OCI-LY3 (cell line): Measurements from ENCODE around the gene VCL.

ENCODE experiments used
- H2AFZ ChIP-seq: fragments of 200-600, 300-600 bp; shearing (Covaris generic); 2 replicates; pipeline ENCODE4 v1.6.0; 2014; ENCODE audit warnings: antibody characterized with exemption, low read depth, low read length
- H3K27ac ChIP-seq: fragments of 200-600, 300-600 bp; sonication (generic); 2 replicates; pipeline ENCODE4 v1.5.1; 2014; ENCODE audit warnings: mild to moderate bottlenecking, low read length, moderate library complexity, mixed read lengths
- H3K27me3 ChIP-seq: fragments of 200-600, 300-600 bp; sonication (generic); 2 replicates; pipeline ENCODE4 v1.6.1; 2014; ENCODE audit warnings: low read depth, low read length, mixed read lengths
- H3K36me3 ChIP-seq: fragments of 200-600, 300-600 bp; sonication (generic); replicated peaks from 2 replicates; pipeline ENCODE3; 2014; ENCODE audit warnings: low read depth, low read length, mixed read lengths
- H3K4me1 ChIP-seq: fragments of 300-600, 200-600 bp; sonication (generic); 2 replicates; pipeline ENCODE4 v1.6.1; 2014; ENCODE audit warnings: low read length, mixed read lengths
- H3K4me2 ChIP-seq: fragments of 200-600, 300-600 bp; sonication (generic); 2 replicates; pipeline ENCODE4 v1.6.1; 2014; ENCODE audit warnings: low read length, mixed read lengths
- H3K4me3 ChIP-seq: fragments of 300-600, 200-600 bp; sonication (generic); 2 replicates; pipeline ENCODE4 v1.5.1; 2014; ENCODE audit warnings: antibody characterized with exemption, mild to moderate bottlenecking, low read length, moderate library complexity
- H3K79me2 ChIP-seq: fragments of 300-600, 200-600 bp; shearing (Covaris generic); 2 replicates; pipeline ENCODE4 v1.6.1; 2014; ENCODE audit warnings: mild to moderate bottlenecking, low read length, mixed read lengths
- H3K9ac ChIP-seq: fragments of 300-600, 200-600 bp; shearing (Covaris generic); 2 replicates; pipeline ENCODE4 v1.6.0; 2014; ENCODE audit warnings: mild to moderate bottlenecking, low read length, moderate library complexity
- H3K9me3 ChIP-seq: fragments of 200-600, 300-600 bp; shearing (Covaris generic); 2 replicates; pipeline ENCODE4 v1.6.1; 2014; ENCODE audit warnings: low read length, mixed read lengths; ENCODE audit not compliant: insufficient read depth
- H4K20me1 ChIP-seq: fragments of 200-600, 300-600 bp; sonication (generic); 2 replicates; pipeline ENCODE4 v1.6.1; 2016; ENCODE audit warnings: low read length, mixed read lengths; ENCODE audit not compliant: insufficient read depth
- EZH2phosphoT487 ChIP-seq: fragments of 200-600 bp; shearing (Covaris generic); IDR thresholded peaks from 2 replicates; pipeline ENCODE4 v1.6.1; 2018; ENCODE audit warnings: antibody characterized with exemption, mixed run types, low read depth
- TF ChIP-seq, protein P1 (sequence below): fragments of 200-600, 300-600 bp; sonication (generic); IDR thresholded peaks from 2 replicates; pipeline ENCODE4 v1.5.1; 2014; ENCODE audit warnings: antibody characterized with exemption, low read length, low read depth

The VCL gene

DNA sequence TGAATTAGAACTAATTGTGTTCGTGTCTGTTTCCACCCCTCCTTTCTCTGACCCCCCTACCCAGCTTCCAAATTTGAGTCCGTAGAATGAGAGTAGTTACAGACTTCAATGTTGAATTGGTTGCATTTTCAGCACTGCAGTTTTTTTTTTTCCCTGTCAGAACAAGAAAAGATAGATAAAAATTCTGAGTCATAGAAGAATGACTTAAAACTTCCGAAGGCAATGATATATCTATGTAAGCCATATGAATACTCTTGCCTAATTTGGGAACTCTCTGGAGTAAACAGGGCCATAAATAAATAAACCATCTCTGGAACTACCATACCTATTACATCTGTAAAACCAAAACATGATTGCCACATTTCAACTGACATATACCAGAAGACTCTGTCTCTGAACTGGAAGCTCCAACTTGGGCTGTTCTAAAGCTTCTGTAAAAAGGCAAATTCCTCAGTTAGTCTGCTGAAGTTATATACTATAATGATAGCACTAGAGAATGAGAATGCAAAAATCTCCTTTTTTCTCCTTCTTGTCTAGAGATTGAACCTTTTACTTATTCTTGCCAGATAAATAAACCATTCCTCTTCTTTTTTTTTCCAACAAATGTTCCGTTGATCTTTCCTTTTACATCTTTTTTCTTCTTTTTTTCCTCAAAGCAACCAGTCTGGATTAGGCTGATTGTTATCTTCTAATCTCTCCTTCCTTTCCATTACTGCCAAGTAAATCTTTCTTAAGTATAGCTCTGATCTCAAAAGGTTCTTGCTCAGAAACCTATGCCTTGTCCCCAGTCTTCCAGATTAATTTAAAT is 23.5 kb downstream of the VCL start:
- H3K79me2 ChIP-seq = no peaks in the 10 kb centered on the region
- H3K4me1 ChIP-seq = no peaks in the 10 kb centered on the region
- H3K36me3 ChIP-seq = no peaks in the 10 kb centered on the region
- no peak overlapping the region for H3K9ac ChIP-seq
- H2AFZ ChIP-seq = no peak overlapping the region
- H4K20me1 ChIP-seq = no peaks in the 10 kb centered on the region
- H3K9me3 ChIP-seq = no peaks in the 10 kb centered on the region
- no peaks in the 10 kb centered on the region for H3K27me3 ChIP-seq
- no peak overlapping the region for H3K4me2 ChIP-seq
- no peak for TF ChIP-seq EZH2phosphoT487
- TF ChIP-seq, protein P1, sequence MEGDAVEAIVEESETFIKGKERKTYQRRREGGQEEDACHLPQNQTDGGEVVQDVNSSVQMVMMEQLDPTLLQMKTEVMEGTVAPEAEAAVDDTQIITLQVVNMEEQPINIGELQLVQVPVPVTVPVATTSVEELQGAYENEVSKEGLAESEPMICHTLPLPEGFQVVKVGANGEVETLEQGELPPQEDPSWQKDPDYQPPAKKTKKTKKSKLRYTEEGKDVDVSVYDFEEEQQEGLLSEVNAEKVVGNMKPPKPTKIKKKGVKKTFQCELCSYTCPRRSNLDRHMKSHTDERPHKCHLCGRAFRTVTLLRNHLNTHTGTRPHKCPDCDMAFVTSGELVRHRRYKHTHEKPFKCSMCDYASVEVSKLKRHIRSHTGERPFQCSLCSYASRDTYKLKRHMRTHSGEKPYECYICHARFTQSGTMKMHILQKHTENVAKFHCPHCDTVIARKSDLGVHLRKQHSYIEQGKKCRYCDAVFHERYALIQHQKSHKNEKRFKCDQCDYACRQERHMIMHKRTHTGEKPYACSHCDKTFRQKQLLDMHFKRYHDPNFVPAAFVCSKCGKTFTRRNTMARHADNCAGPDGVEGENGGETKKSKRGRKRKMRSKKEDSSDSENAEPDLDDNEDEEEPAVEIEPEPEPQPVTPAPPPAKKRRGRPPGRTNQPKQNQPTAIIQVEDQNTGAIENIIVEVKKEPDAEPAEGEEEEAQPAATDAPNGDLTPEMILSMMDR = no peak
- H3K27ac ChIP-seq = no peak overlapping the region
- no peak overlapping the region for H3K4me3 ChIP-seq

DNA sequence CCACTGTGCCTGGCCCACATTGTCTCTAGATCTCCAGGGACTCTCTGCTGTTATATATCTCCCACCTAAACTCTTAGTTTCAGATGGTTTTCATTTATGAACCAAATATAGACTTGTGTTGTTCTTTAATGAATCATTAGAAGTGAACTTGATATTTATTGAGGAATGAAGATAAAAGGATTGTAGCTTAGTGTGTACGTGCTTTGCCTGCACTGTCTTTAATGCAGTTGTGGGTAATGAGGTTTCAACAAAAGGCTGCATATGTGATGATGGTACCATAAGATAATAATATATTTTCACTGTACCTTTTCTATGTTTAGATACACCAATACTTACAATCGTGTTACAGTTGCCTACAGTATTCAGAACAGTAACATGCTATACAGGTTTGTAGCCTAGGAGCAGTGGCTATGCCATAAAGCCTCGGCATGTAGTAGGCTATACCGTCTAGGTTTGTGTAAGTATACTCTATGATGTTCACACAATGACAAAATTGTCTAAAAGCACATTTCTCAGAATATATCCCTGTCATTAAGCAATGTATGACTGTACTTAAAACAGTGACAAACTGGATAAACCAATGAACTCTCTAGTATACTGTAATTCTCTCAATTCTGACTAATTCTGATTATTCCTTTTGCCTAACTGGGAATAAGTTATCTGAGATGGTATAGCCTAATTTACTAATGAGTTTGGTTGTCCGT is 25.2 kb downstream of the VCL start:
- no peak overlapping the region for H3K9ac ChIP-seq
- no peaks in the 10 kb centered on the region for H3K36me3 ChIP-seq
- no peak overlapping the region for H3K4me3 ChIP-seq
- no peaks in the 10 kb centered on the region for H4K20me1 ChIP-seq
- no peak for TF ChIP-seq EZH2phosphoT487
- TF ChIP-seq, protein P1 = no peak
- H3K4me2 ChIP-seq = no peak overlapping the region
- no peaks in the 10 kb centered on the region for H3K79me2 ChIP-seq
- no peak overlapping the region for H3K27ac ChIP-seq
- no peaks in the 10 kb centered on the region for H3K27me3 ChIP-seq
- H3K9me3 ChIP-seq = no peaks in the 10 kb centered on the region
- H3K4me1 ChIP-seq = no peaks in the 10 kb centered on the region
- no peak overlapping the region for H2AFZ ChIP-seq

DNA sequence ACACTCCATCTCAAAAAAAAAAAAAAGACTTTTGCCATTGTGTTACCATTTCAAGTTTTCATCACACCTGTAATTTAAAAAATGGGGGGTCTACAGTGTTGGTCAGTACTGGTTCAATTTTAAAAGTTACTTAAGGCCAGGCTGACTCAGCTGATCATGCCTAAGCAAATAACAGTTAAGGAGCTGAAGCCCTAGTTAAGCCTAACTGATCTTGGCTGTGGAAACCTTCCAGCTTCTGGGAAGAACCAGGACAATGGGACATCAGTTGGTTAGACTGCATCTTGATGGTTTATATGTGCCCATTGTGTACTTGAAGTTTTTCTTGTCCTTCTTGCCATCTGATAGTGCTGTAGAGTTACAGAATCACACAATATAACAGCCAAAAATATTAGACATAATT is 26.7 kb downstream of the VCL start:
- Histone ChIP-seq H3K4me1 (no peaks in the 10 kb centered on the region), H3K79me2 (no peaks in the 10 kb centered on the region)

More for the DNA sequence above, 26.7 kb downstream of the VCL start:
- no peak for TF ChIP-seq EZH2phosphoT487
- TF ChIP-seq, protein P1 = no peak
- H3K4me2 ChIP-seq = no peak overlapping the region
- H4K20me1 ChIP-seq = no peaks in the 10 kb centered on the region
- H3K36me3 ChIP-seq = no peaks in the 10 kb centered on the region
- no peaks in the 10 kb centered on the region for H3K27me3 ChIP-seq
- no peak overlapping the region for H3K9ac ChIP-seq
- no peak overlapping the region for H2AFZ ChIP-seq
- no peak overlapping the region for H3K27ac ChIP-seq
- no peak overlapping the region for H3K4me3 ChIP-seq
- no peaks in the 10 kb centered on the region for H3K9me3 ChIP-seq
